BLaER1 (cell line): ENCODE results near the gene CORO1C.

ENCODE experiments used
- H3K27ac ChIP-seq: shearing (Covaris generic); formaldehyde crosslinking; 2 replicates; pipeline ENCODE4 v1.8.1; 2022
- H3K27me3 ChIP-seq: shearing (Covaris generic); formaldehyde crosslinking; 2 replicates; pipeline ENCODE4 v1.8.1; 2022
- H3K36me3 ChIP-seq: shearing (Covaris generic); formaldehyde crosslinking; 2 replicates; pipeline ENCODE4 v1.8.1; 2022
- H3K4me1 ChIP-seq: shearing (Covaris generic); formaldehyde crosslinking; 2 replicates; pipeline ENCODE4 v1.8.1; 2022
- H3K4me2 ChIP-seq: shearing (Covaris generic); formaldehyde crosslinking; 2 replicates; pipeline ENCODE4 v1.8.1; 2022
- H3K4me3 ChIP-seq: shearing (Covaris generic); formaldehyde crosslinking; 2 replicates; pipeline ENCODE4 v1.8.1; 2022
- H3K9ac ChIP-seq: shearing (Covaris generic); formaldehyde crosslinking; 2 replicates; pipeline ENCODE4 v1.8.1; 2022
- H3K9me3 ChIP-seq: shearing (Covaris generic); formaldehyde crosslinking; 2 replicates; pipeline ENCODE4 v1.8.1; 2022
- H4K20me1 ChIP-seq: shearing (Covaris generic); formaldehyde crosslinking; 2 replicates; pipeline ENCODE4 v1.8.1; 2022
- Cebpa-rat ChIP-seq: shearing (Covaris generic); IDR thresholded peaks from 2 replicates; pipeline ENCODE4 v1.8.1; 2022

Gene CORO1C

DNA sequence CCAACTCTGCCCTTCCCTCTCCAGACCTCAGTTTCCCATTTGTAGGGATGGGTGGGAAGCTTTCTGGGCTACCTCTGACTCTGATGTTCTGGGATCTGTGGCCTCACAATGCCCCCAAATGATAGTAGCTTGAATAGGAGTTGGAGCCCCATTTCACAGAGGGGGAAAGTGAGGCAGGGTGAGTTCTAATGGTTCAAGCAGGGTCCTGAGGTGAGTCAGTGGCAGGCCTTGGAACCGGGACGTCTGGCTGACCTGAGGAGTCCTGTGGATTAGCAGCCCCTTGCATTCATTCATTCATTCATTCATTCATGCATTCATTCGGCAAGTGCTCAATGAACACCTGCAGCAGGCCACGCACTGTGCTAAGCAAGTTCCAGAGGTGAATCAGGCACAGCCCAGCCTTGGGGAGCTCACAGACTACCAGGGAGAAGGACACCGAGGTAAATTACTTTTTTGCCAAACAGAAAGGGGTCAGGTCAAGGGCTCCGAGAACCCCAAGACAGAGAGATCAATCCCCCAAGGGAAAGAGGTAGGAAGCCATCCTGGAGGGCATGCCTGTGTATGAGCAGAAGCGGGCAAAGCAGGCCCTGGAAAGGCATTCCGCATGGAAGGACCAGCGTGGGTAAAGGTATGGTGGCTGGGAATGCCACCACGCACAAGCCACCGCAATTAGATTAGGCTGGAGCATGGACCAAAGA is 132.6 kb downstream of the CORO1C start:
- H3K9ac ChIP-seq, result no peak overlapping the region

DNA sequence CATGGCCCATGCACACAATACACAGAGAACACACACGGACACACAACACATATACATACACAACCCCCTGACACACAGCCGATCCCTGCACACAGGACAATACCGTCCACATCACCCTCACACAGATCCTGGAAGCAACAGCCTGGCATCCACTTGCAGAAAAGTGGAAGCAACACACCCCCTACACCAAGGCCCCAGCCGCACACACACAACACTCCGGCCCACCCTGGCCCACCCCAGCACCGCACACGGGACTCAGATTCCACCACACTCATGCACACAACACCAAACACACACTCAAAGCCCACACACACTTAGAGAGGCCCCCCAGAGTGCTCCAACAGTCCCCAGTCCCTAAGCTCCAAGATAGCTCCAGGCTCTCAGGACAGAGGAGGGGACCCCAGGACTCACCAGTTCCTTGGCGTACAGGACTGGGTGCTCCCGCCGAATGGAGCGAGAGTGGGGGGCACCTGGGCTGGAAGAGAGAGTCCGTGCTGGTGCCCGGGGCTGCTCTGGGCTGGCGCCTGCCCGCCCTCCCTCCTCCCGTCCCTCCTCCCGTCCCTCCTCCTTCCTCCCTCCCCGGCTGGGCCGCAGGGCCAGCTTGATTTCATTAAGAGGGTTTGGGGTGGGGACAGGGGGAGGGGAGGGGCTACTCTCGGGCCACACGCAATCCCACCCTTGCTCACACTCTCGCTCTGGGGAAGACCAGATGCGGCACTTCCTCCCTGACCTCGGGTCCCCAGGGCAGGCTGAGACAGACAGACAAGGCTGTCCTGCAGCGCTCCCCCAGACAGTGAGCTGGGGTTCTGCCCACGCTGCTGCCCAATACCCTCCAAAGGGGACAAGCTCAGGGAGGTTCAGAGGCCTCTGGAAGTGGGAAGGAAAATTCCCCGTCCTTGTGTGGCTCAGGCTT is 133.5 kb downstream of the CORO1C start, which contains the start of gene TMEM119:
TMEM119 (minus strand) TSS at position 526 of the 913 bp plus-strand sequence. CDS start 5,701 bp downstream, outside the sequence.
- no peak within 1 kb of the TSS for H3K9ac ChIP-seq
- no peaks in the 10 kb centered on the region for H3K9me3 ChIP-seq
- peak within 1 kb of the TSS; percentile 41; the same call in 1 of the 2 replicates for H3K27ac ChIP-seq
- TF ChIP-seq Cebpa-rat, result no peak
- peaks cover 39% of the 10 kb centered on the region for H3K4me1 ChIP-seq
- H3K27me3 ChIP-seq, result no peaks in the 10 kb centered on the region
- H3K4me2 ChIP-seq, result peak within 1 kb of the TSS; percentile 62
- no peaks in the 10 kb centered on the region for H3K36me3 ChIP-seq
- no peaks in the 10 kb centered on the region for H4K20me1 ChIP-seq
- H3K4me3 ChIP-seq, result no peak within 1 kb of the TSS

More for the DNA sequence above, 132.6 kb downstream of the CORO1C start:
- no peaks in the 10 kb centered on the region for H4K20me1 ChIP-seq
- H3K9me3 ChIP-seq, result no peaks in the 10 kb centered on the region
- peaks cover 47% of the 10 kb centered on the region for H3K4me1 ChIP-seq
- H3K4me3 ChIP-seq, result no peak overlapping the region
- H3K27ac ChIP-seq, result no peak overlapping the region
- peak overlapping the region; percentile 39; the same call in 1 of the 2 replicates for H3K4me2 ChIP-seq
- no peaks in the 10 kb centered on the region for H3K27me3 ChIP-seq
- H3K36me3 ChIP-seq, result no peaks in the 10 kb centered on the region
- no peak for TF ChIP-seq Cebpa-rat

DNA sequence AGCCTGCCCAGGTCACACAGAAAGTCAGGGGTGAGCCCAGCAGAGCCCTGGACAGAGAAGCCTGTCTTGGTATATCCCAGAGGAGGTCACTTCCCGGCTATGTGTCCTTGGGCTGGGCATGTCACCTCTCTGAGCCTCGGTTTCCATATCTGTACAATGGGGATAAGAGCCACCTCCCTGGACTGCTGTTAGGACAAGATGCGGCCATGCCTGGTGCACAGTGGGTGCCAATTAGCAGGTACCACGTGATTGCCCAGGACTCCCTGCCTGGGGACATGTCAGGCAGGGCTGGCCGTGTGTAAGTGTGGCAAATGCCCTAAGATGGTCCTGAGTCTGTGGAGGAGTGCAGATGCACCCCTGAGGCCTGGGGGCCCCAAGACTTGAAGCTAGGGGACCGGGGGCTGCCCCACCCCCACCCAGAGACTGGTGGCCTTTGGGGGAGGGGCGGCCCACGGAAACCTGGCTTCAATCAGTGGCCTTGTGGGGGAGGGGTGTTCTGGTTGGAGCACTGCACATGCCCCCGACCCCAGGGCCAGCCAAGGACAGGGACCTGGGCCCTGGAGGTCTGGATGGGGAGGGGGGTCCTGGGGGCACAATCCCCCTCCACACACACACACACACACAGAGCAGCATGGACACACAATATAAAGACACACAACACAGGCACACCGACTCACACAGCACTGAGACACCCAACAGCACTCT is 134.3 kb downstream of the CORO1C start:
- Histone ChIP-seq H3K4me1 (peaks cover 35% of the 10 kb centered on the region), H3K36me3 (no peaks in the 10 kb centered on the region), H3K9me3 (no peaks in the 10 kb centered on the region), H4K20me1 (no peaks in the 10 kb centered on the region), H3K9ac (no peak overlapping the region), H3K4me3 (no peak overlapping the region), H3K4me2 (peak overlapping the region; percentile 62), H3K27ac (peak overlapping the region; percentile 41; the same call in 1 of the 2 replicates), H3K27me3 (no peaks in the 10 kb centered on the region)
- TF ChIP-seq Cebpa-rat, result no peak

DNA sequence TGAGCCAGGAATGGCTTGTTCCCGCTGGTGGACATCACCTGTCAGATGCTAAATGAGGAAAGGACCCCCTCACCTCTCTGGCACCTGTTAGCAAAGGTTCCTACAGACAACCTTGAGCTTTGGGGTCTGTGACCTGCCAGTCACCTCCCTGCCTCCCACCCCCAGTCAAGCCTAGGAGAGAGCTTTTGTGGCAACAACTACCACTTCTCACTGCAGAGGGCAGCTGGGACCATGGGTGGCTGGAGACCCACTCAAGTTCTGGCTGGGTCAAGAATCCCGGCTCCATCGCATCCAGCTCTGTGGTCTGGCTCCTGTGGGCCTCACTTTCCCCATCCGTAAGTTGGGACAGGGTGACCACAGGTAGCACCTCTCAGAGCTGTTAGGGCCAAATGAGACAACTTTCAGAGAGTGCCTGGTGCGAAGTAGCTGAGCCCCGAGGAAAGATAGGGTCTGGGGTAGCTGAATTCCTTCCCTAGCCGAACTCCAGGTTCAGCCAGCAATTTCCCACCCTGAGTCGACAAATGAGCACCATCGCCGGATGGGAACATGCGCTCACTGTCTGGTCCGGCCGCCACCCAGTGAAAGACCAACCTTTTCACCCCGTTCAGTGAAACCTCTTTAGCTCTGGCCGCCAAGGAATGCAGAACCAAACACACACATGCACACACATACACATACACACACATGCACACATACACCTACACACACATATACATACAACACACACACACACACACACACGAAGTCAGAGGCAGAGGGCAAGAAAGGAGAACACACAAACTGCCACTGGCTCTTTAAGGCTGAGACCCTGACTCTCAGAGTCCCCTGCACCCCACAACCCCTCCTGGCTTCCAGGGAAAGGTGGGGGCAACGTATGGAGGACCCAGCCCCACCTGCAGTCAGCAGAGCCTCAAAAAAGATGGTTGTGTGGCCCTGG is 135.3 kb downstream of the CORO1C start:
- Histone ChIP-seq H3K4me3 (no peak overlapping the region), H3K4me1 (peaks cover 25% of the 10 kb centered on the region), H4K20me1 (no peaks in the 10 kb centered on the region), H3K27ac (peak overlapping the region; percentile 22; the same call in 1 of the 2 replicates), H3K9ac (no peak overlapping the region), H3K9me3 (no peaks in the 10 kb centered on the region), H3K36me3 (no peaks in the 10 kb centered on the region), H3K27me3 (no peaks in the 10 kb centered on the region), H3K4me2 (no peak overlapping the region)
- TF ChIP-seq Cebpa-rat, result no peak
